OCI-LY3 (cell line): ENCODE results near the gene APAF1.

Experiments
- EZH2phosphoT487 ChIP-seq: fragments of 200-600 bp; shearing (Covaris generic); IDR thresholded peaks from 2 replicates; pipeline ENCODE4 v1.6.1; 2018; ENCODE audit warnings: antibody characterized with exemption, mixed run types, low read depth
- TF ChIP-seq, protein P1 (sequence below): fragments of 200-600, 300-600 bp; sonication (generic); IDR thresholded peaks from 2 replicates; pipeline ENCODE4 v1.5.1; 2014; ENCODE audit warnings: antibody characterized with exemption, low read length, low read depth

DNA sequence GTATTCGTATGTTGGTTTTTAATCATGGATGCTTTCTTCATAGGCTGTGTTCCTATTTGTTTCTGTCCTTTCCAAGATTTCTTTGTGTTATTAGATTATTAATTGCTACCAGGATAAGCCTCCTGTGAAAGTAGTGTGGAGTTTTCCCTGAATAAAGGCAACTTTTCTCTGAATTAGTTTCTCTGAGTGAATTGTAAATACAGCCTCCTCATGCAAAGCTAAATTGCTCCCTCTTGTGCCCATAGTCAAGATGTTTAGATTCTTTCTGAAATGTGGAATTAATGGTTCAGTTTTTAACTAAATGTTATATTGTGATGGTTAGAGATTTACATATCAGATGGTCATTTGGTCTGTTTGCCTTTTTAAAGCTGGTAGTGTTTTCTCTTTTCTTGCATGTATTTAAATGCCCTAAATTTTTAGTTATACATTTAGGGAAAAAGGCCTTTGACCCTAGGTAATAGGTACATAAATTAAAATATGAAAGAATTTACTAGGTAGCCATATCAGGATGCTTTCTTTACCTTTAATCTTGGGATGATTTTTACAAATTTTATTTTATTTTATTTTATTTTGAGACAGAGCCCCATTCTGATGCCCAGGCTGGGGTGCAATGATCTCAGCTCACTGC lies 8.9 kb downstream of the APAF1 start:
- TF ChIP-seq, protein P1, sequence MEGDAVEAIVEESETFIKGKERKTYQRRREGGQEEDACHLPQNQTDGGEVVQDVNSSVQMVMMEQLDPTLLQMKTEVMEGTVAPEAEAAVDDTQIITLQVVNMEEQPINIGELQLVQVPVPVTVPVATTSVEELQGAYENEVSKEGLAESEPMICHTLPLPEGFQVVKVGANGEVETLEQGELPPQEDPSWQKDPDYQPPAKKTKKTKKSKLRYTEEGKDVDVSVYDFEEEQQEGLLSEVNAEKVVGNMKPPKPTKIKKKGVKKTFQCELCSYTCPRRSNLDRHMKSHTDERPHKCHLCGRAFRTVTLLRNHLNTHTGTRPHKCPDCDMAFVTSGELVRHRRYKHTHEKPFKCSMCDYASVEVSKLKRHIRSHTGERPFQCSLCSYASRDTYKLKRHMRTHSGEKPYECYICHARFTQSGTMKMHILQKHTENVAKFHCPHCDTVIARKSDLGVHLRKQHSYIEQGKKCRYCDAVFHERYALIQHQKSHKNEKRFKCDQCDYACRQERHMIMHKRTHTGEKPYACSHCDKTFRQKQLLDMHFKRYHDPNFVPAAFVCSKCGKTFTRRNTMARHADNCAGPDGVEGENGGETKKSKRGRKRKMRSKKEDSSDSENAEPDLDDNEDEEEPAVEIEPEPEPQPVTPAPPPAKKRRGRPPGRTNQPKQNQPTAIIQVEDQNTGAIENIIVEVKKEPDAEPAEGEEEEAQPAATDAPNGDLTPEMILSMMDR = peak; percentile 68
- TF ChIP-seq EZH2phosphoT487 = no peak
